Measurements from ENCODE around the gene ARMC5.

Gene ARMC5

GRCh38 chr16:31504159-31504558, 44.9 kb downstream of the ARMC5 start:
- DNase-seq, result no peak

- DNase-seq, result no peak
These were observed 46.2 kb downstream of the ARMC5 start for GRCh38 chr16:31505483-31505882.

GRCh38 chr16:31507617-31507928, 48.3 kb downstream of the ARMC5 start:
- DNase-seq, result no peak

GRCh38 chr16:31507929-31508705, 48.8 kb downstream of the ARMC5 start, which contains the start of gene RUSF1:
Gene RUSF1, minus strand, starts transcription at chr16:31508391. Its CDS starts 18 bp downstream, at chr16:31508373.
- DNase-seq, result peak; percentile 21

- DNase-seq, result no peak
These were observed 49.5 kb downstream of the ARMC5 start for GRCh38 chr16:31508706-31509195.

- no peak for DNase-seq
These were observed 53.8 kb downstream of the ARMC5 start for GRCh38 chr16:31513126-31513525.

- DNase-seq, result no peak
These were observed 54.6 kb downstream of the ARMC5 start for GRCh38 chr16:31513884-31514283.

Measured in DMS153 (cell line).